Measurements from ENCODE around the gene PCDHGB5. TPM values are rescaled to one million over a fixed set of nuclear protein-coding genes. Genes with fewer than 3 reads are reported as not detected.

Gene PCDHGB5
- total and polyA plus RNA-seq, 4 donors, result 1.2 to 14.3 (median 6.3) TPM

- TF ChIP-seq CTCF (IDR thresholded peaks at IDR 0.05; ENCODE audit: control extremely low read depth, extremely low read depth), result no peak
- H3K27me3 ChIP-seq (ENCODE audit: control insufficient read depth in 3 of 3, insufficient read depth in 3 of 3, low read length in 2 of 3), result no peaks in the 10 kb centered on the region
- H3K9me3 ChIP-seq (ENCODE audit: control insufficient read depth in 4 of 4, insufficient read depth in 3 of 4, low read length in 3 of 4), result peaks cover 11 to 50% (median 26%) of the 10 kb centered on the region in 4 donors
- no peaks in the 10 kb centered on the region for H3K4me1 ChIP-seq (ENCODE audit: control insufficient read depth in 5 of 5, insufficient read depth in 5 of 5, low read length in 5 of 5)
- no peak overlapping the region for H3K27ac ChIP-seq (ENCODE audit: low read depth in 1 of 2, low read length in 1 of 2)
- ATAC-seq (ENCODE audit: insufficient read depth, low FRiP score) (no peak), DNase-seq (no peak)
- peaks cover 0 to 3% (median 0%) of the 10 kb centered on the region in 4 donors for H3K36me3 ChIP-seq (ENCODE audit: control insufficient read depth in 4 of 4, insufficient read depth in 4 of 4, low read length in 4 of 4)
- no peak overlapping the region for H3K9ac ChIP-seq (ENCODE audit: insufficient read depth in 1 of 2, low read length in 2 of 2)
- 44 to 50% methylated on average over 19 of the region's 19 CpGs for WGBS, 2 donors
- no peak overlapping the region for H3K4me3 ChIP-seq
These were observed 40.8 kb upstream of the PCDHGB5 start for GRCh38 chr5:141356950-141357349.

- 18 to 20% methylated on average over 24 of the region's 24 CpGs for WGBS, 2 donors
- ATAC-seq (ENCODE audit: insufficient read depth, low FRiP score), result no peak
- peaks cover 0 to 2% (median 0%) of the 10 kb centered on the region in 5 donors for H3K4me1 ChIP-seq (ENCODE audit: control insufficient read depth in 5 of 5, insufficient read depth in 5 of 5, low read length in 5 of 5)
- H3K9me3 ChIP-seq (ENCODE audit: control insufficient read depth in 4 of 4, insufficient read depth in 3 of 4, low read length in 3 of 4), result peaks cover 11 to 55% (median 29%) of the 10 kb centered on the region in 4 donors
- peak in 2 of 3 donors; percentile 43 to 44 for DNase-seq
- H3K27me3 ChIP-seq (ENCODE audit: control insufficient read depth in 3 of 3, insufficient read depth in 3 of 3, low read length in 2 of 3), result peaks cover 0 to 5% (median under 1%) of the 10 kb centered on the region in 3 donors
- peaks cover 0 to 3% (median 0%) of the 10 kb centered on the region in 4 donors for H3K36me3 ChIP-seq (ENCODE audit: control insufficient read depth in 4 of 4, insufficient read depth in 4 of 4, low read length in 4 of 4)
- H3K9ac ChIP-seq (ENCODE audit: insufficient read depth in 1 of 2, low read length in 2 of 2), result no peak within 1 kb of the TSS
- no peak within 1 kb of the TSS for H3K27ac ChIP-seq (ENCODE audit: low read depth in 1 of 2, low read length in 1 of 2)
- H3K4me3 ChIP-seq, result no peak within 1 kb of the TSS
- no peak for TF ChIP-seq CTCF (IDR thresholded peaks at IDR 0.05; ENCODE audit: control extremely low read depth, extremely low read depth)
These were observed 37.8 kb upstream of the PCDHGB5 start, which contains the start of gene PCDHGB2 for GRCh38 chr5:141359790-141360426. Gene PCDHGB2, plus strand, starts transcription at chr5:141359994. Its CDS starts 142 bp downstream, at chr5:141360136.

GRCh38 chr5:141360685-141361084 is 37.1 kb upstream of the PCDHGB5 start:
- 37 to 42% methylated on average over 15 of the region's 15 CpGs for WGBS, 2 donors
- Histone ChIP-seq H3K36me3 (ENCODE audit: control insufficient read depth in 4 of 4, insufficient read depth in 4 of 4, low read length in 4 of 4) (peaks cover 0 to 3% (median 0%) of the 10 kb centered on the region in 4 donors), H3K9me3 (ENCODE audit: control insufficient read depth in 4 of 4, insufficient read depth in 3 of 4, low read length in 3 of 4) (peaks cover 11 to 55% (median 33%) of the 10 kb centered on the region in 4 donors), H3K27me3 (ENCODE audit: control insufficient read depth in 3 of 3, insufficient read depth in 3 of 3, low read length in 2 of 3) (peaks cover 0 to 5% (median 3%) of the 10 kb centered on the region in 3 donors), H3K27ac (ENCODE audit: low read depth in 1 of 2, low read length in 1 of 2) (no peak overlapping the region), H3K4me1 (ENCODE audit: control insufficient read depth in 5 of 5, insufficient read depth in 5 of 5, low read length in 5 of 5) (peaks cover 0 to 2% (median 0%) of the 10 kb centered on the region in 5 donors), H3K9ac (ENCODE audit: insufficient read depth in 1 of 2, low read length in 2 of 2) (no peak overlapping the region), H3K4me3 (no peak overlapping the region)
- no peak for ATAC-seq (ENCODE audit: insufficient read depth, low FRiP score)
- DNase-seq, result no peak
- no peak for TF ChIP-seq CTCF (IDR thresholded peaks at IDR 0.05; ENCODE audit: control extremely low read depth, extremely low read depth)
